Activated CD4-positive, alpha-beta T cell treated with anti-CD3 and anti-CD28 coated beads, Interleukin-2, amount 50 U/mL, for 4 hours (primary cell): ENCODE measurements around the gene SPOCK1.

ENCODE experiments used
- DNase-seq, 2 experiments: peaks; one replicate each; pipeline ENCODE4 v3.0.0-alpha.2; 2020

Gene SPOCK1

GRCh38 chr5:137320056-137321045 lies 178.8 kb downstream of the SPOCK1 start:
- no peak for DNase-seq

- no peak for DNase-seq
These were observed 181.1 kb downstream of the SPOCK1 start for GRCh38 chr5:137318027-137318426.

GRCh38 chr5:137316346-137316736 lies 182.8 kb downstream of the SPOCK1 start:
- DNase-seq: no peak

- no peak for DNase-seq
These were observed 183.4 kb downstream of the SPOCK1 start for GRCh38 chr5:137315534-137316345.

GRCh38 chr5:137315109-137315508 lies 184.0 kb downstream of the SPOCK1 start:
- no peak for DNase-seq

- DNase-seq: no peak
These were observed 185.5 kb downstream of the SPOCK1 start for GRCh38 chr5:137313526-137314175.

- DNase-seq: no peak
These were observed 187.1 kb downstream of the SPOCK1 start for GRCh38 chr5:137312011-137312410.

- no peak for DNase-seq
These were observed 188.9 kb downstream of the SPOCK1 start for GRCh38 chr5:137310051-137310730.

- no peak for DNase-seq
These were observed 189.8 kb downstream of the SPOCK1 start for GRCh38 chr5:137309290-137309689.

GRCh38 chr5:137308311-137308710 lies 190.8 kb downstream of the SPOCK1 start:
- DNase-seq: no peak

- no peak for DNase-seq
These were observed 192.2 kb downstream of the SPOCK1 start for GRCh38 chr5:137306903-137307302.

- no peak for DNase-seq
These were observed 193.0 kb downstream of the SPOCK1 start for GRCh38 chr5:137305971-137306602.

GRCh38 chr5:137304226-137304874 lies 194.8 kb downstream of the SPOCK1 start:
- no peak for DNase-seq

- DNase-seq: no peak
These were observed 195.6 kb downstream of the SPOCK1 start for GRCh38 chr5:137303509-137303908.

GRCh38 chr5:137300411-137301240 lies 198.5 kb downstream of the SPOCK1 start:
- no peak for DNase-seq

- no peak for DNase-seq
These were observed 202.8 kb downstream of the SPOCK1 start for GRCh38 chr5:137296213-137296781.

- DNase-seq: no peak
These were observed 204.5 kb downstream of the SPOCK1 start for GRCh38 chr5:137294604-137295003.

GRCh38 chr5:137292461-137293027 lies 206.6 kb downstream of the SPOCK1 start:
- DNase-seq: no peak

GRCh38 chr5:137291436-137291835 lies 207.7 kb downstream of the SPOCK1 start:
- no peak for DNase-seq

- no peak for DNase-seq
These were observed 208.1 kb downstream of the SPOCK1 start for GRCh38 chr5:137291031-137291430.
